WTC11 (cell line): Measurements from ENCODE around the gene PANK3. TPM values are rescaled to one million over a fixed set of nuclear protein-coding genes. Genes with fewer than 3 reads are reported as not detected.

Source experiments
- ATAC-seq: fragments of 200-7000 bp; cut with Tn5 transposase; 2 replicates; pipeline ENCODE4 v1.10.0; 2021; ENCODE audit warnings: mild to moderate bottlenecking, moderate library complexity
- CTCF ChIA-PET: fragments of 300-600 bp; sonication (Branson Sonifier 250); formaldehyde crosslinking; loops from one replicate; lab custom pipeline; 2021; ENCODE audit warnings: antibody characterized with exemption; lab: Charles Lee
- POLR2A ChIA-PET: fragments of 350-600 bp; sonication (Branson Sonifier 250); formaldehyde crosslinking; loops from one replicate; lab custom pipeline; 2021; ENCODE audit warnings: antibody characterized with exemption; lab: Charles Lee
- DNase-seq: peaks from one replicate; pipeline ENCODE4 v3.0.0; 2021; ENCODE audit warnings: low spot score
- H3K27ac Mint-ChIP-seq: 2 replicates; pipeline ENCODE4 v1.8.0; 2021; ENCODE audit warnings: mixed read lengths
- H3K27me3 Mint-ChIP-seq: 2 replicates; pipeline ENCODE4 v1.8.0; 2021; ENCODE audit warnings: low read depth, mild to moderate bottlenecking, moderate library complexity, mixed read lengths
- H3K36me3 Mint-ChIP-seq: 2 replicates; pipeline ENCODE4 v1.8.0; 2021; ENCODE audit warnings: mixed read lengths
- H3K4me1 Mint-ChIP-seq: 2 replicates; pipeline ENCODE4 v1.8.0; 2022; ENCODE audit warnings: mixed read lengths
- H3K4me3 Mint-ChIP-seq: 2 replicates; pipeline ENCODE4 v1.8.0; 2021; ENCODE audit warnings: mild to moderate bottlenecking, moderate library complexity, mixed read lengths
- H3K9me3 Mint-ChIP-seq: 2 replicates; pipeline ENCODE4 v1.8.0; 2021; ENCODE audit warnings: mixed read lengths
- ATF1 ChIP-seq: sonication (generic); formaldehyde crosslinking; IDR thresholded peaks from 2 replicates; pipeline ENCODE4 v1.8.1; 2023; ENCODE audit warnings: mild to moderate bottlenecking, moderate library complexity, missing genetic modification reagents
- CREB1 ChIP-seq: sonication (generic); formaldehyde crosslinking; IDR thresholded peaks from 2 replicates; pipeline ENCODE4 v1.8.0; 2023; ENCODE audit warnings: mild to moderate bottlenecking, missing genetic modification reagents
- CREM ChIP-seq: sonication (generic); formaldehyde crosslinking; IDR thresholded peaks from 2 replicates; pipeline ENCODE4 v1.8.1; 2022; ENCODE audit warnings: mild to moderate bottlenecking, missing genetic modification reagents, moderate library complexity
- E2F1 ChIP-seq: sonication (generic); formaldehyde crosslinking; IDR thresholded peaks from 2 replicates; pipeline ENCODE4 v1.8.0; 2022; ENCODE audit warnings: mild to moderate bottlenecking, missing genetic modification reagents
- ESRRA ChIP-seq: sonication (generic); formaldehyde crosslinking; IDR thresholded peaks from 2 replicates; pipeline ENCODE4 v1.8.1; 2022; ENCODE audit warnings: mild to moderate bottlenecking, missing genetic modification reagents, borderline replicate concordance
- FOXJ3 ChIP-seq: sonication (generic); formaldehyde crosslinking; IDR thresholded peaks from 2 replicates; pipeline ENCODE4 v1.9.0; 2021; ENCODE audit warnings: missing genetic modification reagents, mild to moderate bottlenecking, borderline replicate concordance
- FOXP1 ChIP-seq: sonication (generic); formaldehyde crosslinking; IDR thresholded peaks from 2 replicates; pipeline ENCODE4 v1.8.0; 2022; ENCODE audit warnings: missing genetic modification reagents, mild to moderate bottlenecking, moderate library complexity, borderline replicate concordance
- GABPB1 ChIP-seq: sonication (generic); formaldehyde crosslinking; IDR thresholded peaks from 2 replicates; pipeline ENCODE4 v1.8.1; 2023; ENCODE audit warnings: mild to moderate bottlenecking, missing genetic modification reagents
- NFYB ChIP-seq: sonication (generic); formaldehyde crosslinking; conservative IDR thresholded peaks from 2 replicates; pipeline ENCODE4 v1.8.0; 2022; ENCODE audit warnings: low read depth, missing genetic modification reagents
- NR3C1 ChIP-seq: sonication (generic); formaldehyde crosslinking; conservative IDR thresholded peaks from 2 replicates; pipeline ENCODE4 v1.8.1; 2023; ENCODE audit warnings: low read depth, mild to moderate bottlenecking, missing genetic modification reagents
- RORB ChIP-seq: fragments of 250-450 bp; sonication (Bioruptor Pico); IDR thresholded peaks from 2 replicates; pipeline ENCODE4 v1.9.0; 2021; ENCODE audit warnings: mild to moderate bottlenecking
- SMAD4 ChIP-seq: sonication (generic); formaldehyde crosslinking; IDR thresholded peaks from 2 replicates; pipeline ENCODE4 v1.8.0; 2022; ENCODE audit warnings: mild to moderate bottlenecking, missing genetic modification reagents
- ZBTB43 ChIP-seq: sonication (generic); formaldehyde crosslinking; IDR thresholded peaks from 2 replicates; pipeline ENCODE4 v1.8.1; 2023; ENCODE audit warnings: mild to moderate bottlenecking, missing genetic modification reagents
- ZNF232 ChIP-seq: sonication (generic); formaldehyde crosslinking; IDR thresholded peaks from 2 replicates; pipeline ENCODE4 v1.8.0; 2022; ENCODE audit warnings: mild to moderate bottlenecking, missing genetic modification reagents
- ZNF396 ChIP-seq: fragments of 250-450 bp; sonication (Bioruptor Pico); IDR thresholded peaks from 2 replicates; pipeline ENCODE4 v1.8.0; 2021; ENCODE audit warnings: mild to moderate bottlenecking, moderate library complexity, borderline replicate concordance
- ZNF425 ChIP-seq: fragments of 250-450 bp; sonication (Bioruptor Pico); conservative IDR thresholded peaks from 2 replicates; pipeline ENCODE4 v1.9.0; 2021; ENCODE audit warnings: mild to moderate bottlenecking
- ZNF512 ChIP-seq: sonication (generic); formaldehyde crosslinking; IDR thresholded peaks from 2 replicates; pipeline ENCODE4 v1.8.1; 2022; ENCODE audit warnings: missing genetic modification reagents, borderline replicate concordance
- ZSCAN18 ChIP-seq: fragments of 250-450 bp; sonication (Bioruptor Pico); IDR thresholded peaks from 2 replicates; pipeline ENCODE4 v2.1.2; 2022; ENCODE audit warnings: mild to moderate bottlenecking, moderate library complexity
- total RNA-seq: library from RNA; stranded (reverse); gene quantifications from 3 replicates; pipeline ENCODE4 v1.2.3, GENCODE V29; 2021
- TF ChIP-seq, protein P1 (sequence below): sonication (generic); formaldehyde crosslinking; IDR thresholded peaks from 2 replicates; pipeline ENCODE4 v1.8.1; 2023; ENCODE audit warnings: mild to moderate bottlenecking, missing genetic modification reagents, moderate library complexity
- TF ChIP-seq, protein P2 (sequence below): sonication (generic); formaldehyde crosslinking; IDR thresholded peaks from 2 replicates; pipeline ENCODE4 v1.8.1; 2022; ENCODE audit warnings: mild to moderate bottlenecking, missing genetic modification reagents, moderate library complexity, borderline replicate concordance

PANK3 gene
- total RNA-seq, 1 experiment from 2014 or later = 90.2 TPM

- Mint-ChIP-seq H3K27me3 (no peaks in the 10 kb centered on the region), H3K36me3 (peaks cover 56% of the 10 kb centered on the region)
- DNase-seq = no peak
- no peak for ATAC-seq
- POLR2A ChIA-PET = no interaction called here
- TF ChIP-seq RORB (CRISPR knock-in tag) (no peak), FOXJ3 (CRISPR knock-in tag) (no peak), NFYB (CRISPR knock-in tag) (no peak)
- TF ChIP-seq, all 79 proteins: peak for 0
- CTCF ChIA-PET = no interaction called here
- Mint-ChIP-seq H3K9me3 (no peaks in the 10 kb centered on the region), H3K4me3 (no peak overlapping the region), H3K4me1 (peaks cover 3% of the 10 kb centered on the region; the same call in 1 of the 2 replicates), H3K27ac (no peak overlapping the region)
These were observed 15.2 kb downstream of the PANK3 start for GRCh38 chr5:168563959-168564358.

GRCh38 chr5:168562279-168562678, 16.9 kb downstream of the PANK3 start:
- H3K4me1 Mint-ChIP-seq = peaks cover 3% of the 10 kb centered on the region; the same call in 1 of the 2 replicates
- no peak for ATAC-seq
- H3K9me3 Mint-ChIP-seq = no peaks in the 10 kb centered on the region
- TF ChIP-seq ZNF512 (CRISPR knock-in tag) (no peak), CREM (CRISPR knock-in tag) (no peak), GABPB1 (no peak), ZNF425 (CRISPR knock-in tag) (no peak), E2F1 (CRISPR knock-in tag) (no peak), ZNF396 (CRISPR knock-in tag) (no peak), ZNF232 (CRISPR knock-in tag) (no peak)
- TF ChIP-seq, protein P1, sequence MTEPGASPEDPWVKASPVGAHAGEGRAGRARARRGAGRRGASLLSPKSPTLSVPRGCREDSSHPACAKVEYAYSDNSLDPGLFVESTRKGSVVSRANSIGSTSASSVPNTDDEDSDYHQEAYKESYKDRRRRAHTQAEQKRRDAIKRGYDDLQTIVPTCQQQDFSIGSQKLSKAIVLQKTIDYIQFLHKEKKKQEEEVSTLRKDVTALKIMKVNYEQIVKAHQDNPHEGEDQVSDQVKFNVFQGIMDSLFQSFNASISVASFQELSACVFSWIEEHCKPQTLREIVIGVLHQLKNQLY (CRISPR knock-in tag) = no peak
- no peaks in the 10 kb centered on the region for H3K27me3 Mint-ChIP-seq
- ChIA-PET CTCF (no interaction called here), POLR2A (no interaction called here)
- H3K4me3 Mint-ChIP-seq = no peak overlapping the region
- DNase-seq = no peak
- 0 out of 2 replicates have a peak overlapping the region, but pooled peaks have one; percentile 0 for H3K27ac Mint-ChIP-seq
- peaks cover 55% of the 10 kb centered on the region for H3K36me3 Mint-ChIP-seq

DNA sequence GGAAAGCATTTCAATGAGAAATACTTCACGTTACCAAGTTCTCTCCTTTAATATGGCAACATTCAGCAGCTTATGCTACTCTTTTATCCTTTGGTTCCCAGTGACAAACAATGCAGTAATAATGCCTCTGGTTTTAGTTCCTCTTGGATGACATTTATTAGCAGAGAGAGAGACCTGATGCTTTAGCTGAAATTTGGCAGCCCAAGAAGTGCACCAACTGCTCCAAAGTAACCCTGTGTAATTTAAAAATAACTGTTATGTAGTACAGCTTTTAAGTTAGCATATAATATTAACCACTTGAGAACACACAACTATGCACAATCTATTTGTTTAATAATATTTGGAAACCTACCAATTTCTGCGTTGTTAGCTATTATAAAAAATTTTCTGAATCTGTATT, 21.8 kb downstream of the PANK3 start:
- Mint-ChIP-seq H3K9me3 (no peaks in the 10 kb centered on the region), H3K4me1 (no peaks in the 10 kb centered on the region), H3K4me3 (no peak overlapping the region), H3K36me3 (peaks cover 70% of the 10 kb centered on the region), H3K27ac (no peak overlapping the region), H3K27me3 (no peaks in the 10 kb centered on the region)
- DNase-seq = no peak
- CTCF ChIA-PET = interaction anchor here (0.7 kb wide), 1 partner anchor 123 kb away, joined by 3 read pairs; no protein-coding TSS in a partner anchor
- no peak for TF ChIP-seq GABPB1
- TF ChIP-seq, protein P2, sequence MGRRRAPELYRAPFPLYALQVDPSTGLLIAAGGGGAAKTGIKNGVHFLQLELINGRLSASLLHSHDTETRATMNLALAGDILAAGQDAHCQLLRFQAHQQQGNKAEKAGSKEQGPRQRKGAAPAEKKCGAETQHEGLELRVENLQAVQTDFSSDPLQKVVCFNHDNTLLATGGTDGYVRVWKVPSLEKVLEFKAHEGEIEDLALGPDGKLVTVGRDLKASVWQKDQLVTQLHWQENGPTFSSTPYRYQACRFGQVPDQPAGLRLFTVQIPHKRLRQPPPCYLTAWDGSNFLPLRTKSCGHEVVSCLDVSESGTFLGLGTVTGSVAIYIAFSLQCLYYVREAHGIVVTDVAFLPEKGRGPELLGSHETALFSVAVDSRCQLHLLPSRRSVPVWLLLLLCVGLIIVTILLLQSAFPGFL = no peak
- no peak for TF ChIP-seq CREB1
- TF ChIP-seq FOXJ3 (CRISPR knock-in tag) = no peak
- no peak for TF ChIP-seq ZNF512 (CRISPR knock-in tag)
- TF ChIP-seq SMAD4 (CRISPR knock-in tag) = no peak
- no peak for TF ChIP-seq ZBTB43 (CRISPR knock-in tag)
- TF ChIP-seq ZSCAN18 (CRISPR knock-in tag) = no peak
- no peak for TF ChIP-seq ATF1 (CRISPR knock-in tag)
- TF ChIP-seq FOXP1 (CRISPR knock-in tag) = no peak
- no peak for TF ChIP-seq ESRRA
- no peak for TF ChIP-seq NR3C1 (CRISPR knock-in tag)
- no peak for ATAC-seq
- POLR2A ChIA-PET = interaction anchor here (0.6 kb wide), 1 partner anchor 347 kb away, joined by 3 read pairs; no protein-coding TSS in a partner anchor
